B cell (primary cell): Measurements from ENCODE around the gene EMX2. TPM values are rescaled to one million over a fixed set of nuclear protein-coding genes. Genes with fewer than 3 reads are reported as not detected.

ENCODE experiments used
- ATAC-seq: fragments of 200-7000 bp; cut with Tn5 transposase; one replicate; pipeline ENCODE4 v1.10.0; 2021; ENCODE audit warnings: low read depth, mild to moderate bottlenecking, moderate number of reproducible peaks, moderate library complexity
- CTCF ChIA-PET: fragments of 350-600 bp; sonication (Branson Sonifier 250); formaldehyde crosslinking; loops from one replicate; lab custom pipeline; 2021; ENCODE audit warnings: antibody characterized with exemption, inconsistent platforms; lab: Charles Lee
- POLR2A ChIA-PET: fragments of 350-600 bp; sonication (Branson Sonifier 250); formaldehyde crosslinking; loops from one replicate; lab custom pipeline; 2021; ENCODE audit warnings: antibody characterized with exemption; lab: Charles Lee
- DNase-seq: peaks from one replicate; pipeline ENCODE4 v3.0.0; 2013
- H2AFZ ChIP-seq: 2 replicates; pipeline ENCODE4 v1.6.1; 2012; ENCODE audit warnings: mild to moderate bottlenecking, low read depth, low read length; ENCODE audit not compliant: insufficient read depth, poor library complexity, severe bottlenecking
- H3K27ac ChIP-seq, 2 donors: 1 replicate in 1 of 2; 2 replicates in 1 of 2; pipeline ENCODE4 v1.5.1; 2012 to 2013; ENCODE audit warnings: low read length in 2 of 2, mild to moderate bottlenecking in 2 of 2, moderate library complexity in 1 of 2
- H3K27me3 ChIP-seq, 4 experiments: fragments of 200-600 bp in 1 of 4; sonication (generic) in 1 of 4; replicated peaks in 1 of 4; 1 replicate in 2 of 4; 2 replicates in 2 of 4; pipeline versions ENCODE4 v1.6.1 to v1.7.0; 2013 to 2016; ENCODE audit warnings: low read length in 3 of 4, mild to moderate bottlenecking in 2 of 4, mixed read lengths in 1 of 4, moderate library complexity in 1 of 4; ENCODE audit not compliant: insufficient read depth in 4 of 4, control insufficient read depth in 3 of 4; ENCODE audit errors: control extremely low read depth in 1 of 4
- H3K36me3 ChIP-seq, 2 experiments: replicated peaks in 1 of 2; 1 replicate in 1 of 2; 2 replicates in 1 of 2; pipeline versions ENCODE4 v1.6.1 to v1.7.1; 2013; ENCODE audit warnings: low read length in 1 of 2; ENCODE audit not compliant: insufficient read depth in 2 of 2, control insufficient read depth in 1 of 2; ENCODE audit errors: control extremely low read depth in 1 of 2, extremely low read depth in 1 of 2
- H3K4me1 ChIP-seq, 2 donors: fragments of 200-600 bp in 1 of 2; sonication (generic) in 1 of 2; 1 replicate in 1 of 2; 2 replicates in 1 of 2; pipeline versions ENCODE4 v1.5.1 to v1.6.1; 2013 to 2017; ENCODE audit warnings: low read length in 2 of 2; ENCODE audit not compliant: control insufficient read depth in 2 of 2, insufficient read depth in 2 of 2
- H3K4me2 ChIP-seq: replicated peaks from 2 replicates; pipeline ENCODE3; 2012; ENCODE audit warnings: mild to moderate bottlenecking, low read depth, low read length; ENCODE audit not compliant: poor library complexity, severe bottlenecking
- H3K4me3 ChIP-seq, 5 experiments: fragments of 200-600 bp in 1 of 5; sonication (generic) in 1 of 5; 1 replicate in 3 of 5; 2 replicates in 2 of 5; pipeline versions ENCODE4 v1.5.1 to v1.7.0; 2011 to 2016; ENCODE audit warnings: low read length in 4 of 5, mild to moderate bottlenecking in 4 of 5, low read depth in 2 of 5, control low read depth in 1 of 5, moderate library complexity in 1 of 5; ENCODE audit not compliant: insufficient read depth in 1 of 5; ENCODE audit errors: control extremely low read depth in 1 of 5, extremely low read depth in 1 of 5
- H3K79me2 ChIP-seq: fragments of 200-600 bp; sonication (generic); one replicate; pipeline ENCODE4 v1.6.0; 2016; ENCODE audit warnings: low read length; ENCODE audit not compliant: control insufficient read depth, insufficient read depth
- H3K9ac ChIP-seq: fragments of 200-600 bp; sonication (generic); 2 replicates; pipeline ENCODE4 v1.6.1; 2017; ENCODE audit warnings: mild to moderate bottlenecking, low read length, moderate library complexity
- H3K9me3 ChIP-seq, 3 donors: one replicate each; pipeline versions ENCODE4 v1.6.1 to v1.7.1; 2013; ENCODE audit warnings: low read length in 2 of 3; ENCODE audit not compliant: control insufficient read depth in 2 of 3, insufficient read depth in 1 of 3; ENCODE audit errors: control extremely low read depth in 1 of 3
- H4K20me1 ChIP-seq: 2 replicates; pipeline ENCODE4 v1.6.0; 2012; ENCODE audit warnings: mild to moderate bottlenecking, low read length; ENCODE audit not compliant: insufficient read depth, control insufficient read depth, poor library complexity, severe bottlenecking
- H3K27ac Mint-ChIP-seq: one replicate; pipeline ENCODE4 v1.8.0; 2021; ENCODE audit warnings: mixed read lengths
- H3K27me3 Mint-ChIP-seq: one replicate; pipeline ENCODE4 v1.8.0; 2021; ENCODE audit warnings: mixed read lengths
- H3K4me1 Mint-ChIP-seq: one replicate; pipeline ENCODE4 v1.8.0; 2021; ENCODE audit warnings: mixed read lengths
- H3K4me3 Mint-ChIP-seq: one replicate; pipeline ENCODE4 v1.8.0; 2021; ENCODE audit warnings: mixed read lengths
- H3K9me3 Mint-ChIP-seq: one replicate; pipeline ENCODE4 v1.8.0; 2022; ENCODE audit warnings: mixed read lengths; ENCODE audit not compliant: insufficient read depth
- EZH2 ChIP-seq: IDR thresholded peaks from 2 replicates; pipeline ENCODE4 v1.6.1; 2012; ENCODE audit warnings: borderline replicate concordance, low read depth, mild to moderate bottlenecking, moderate library complexity, low read length; ENCODE audit not compliant: insufficient read depth, poor library complexity, severe bottlenecking
- WGBS: methylation state at CpG from one replicate; pipeline ENCODE4 v1.1.5; 2013; ENCODE audit warnings: missing lambda C conversion rate; ENCODE audit not compliant: insufficient coverage; 5-methylcytosine and 5-hydroxymethylcytosine counted together
- intact Hi-C: fragments of 100-400 bp; cut with micrococcal nuclease; formaldehyde crosslinking; loops from one replicate; pipeline ENCODE4 v1.10.0; 2022
- polyA plus RNA-seq: library from polyadenylated mRNA; depleted of rRNA; stranded (reverse); fragments of >200 nt; gene quantifications from 2 replicates; pipeline ENCODE4 v1.2.3, GENCODE V29; 2012
- total RNA-seq, 2 donors: library from RNA; stranded (reverse); fragments of 120-200 nt in 1 of 2; gene quantifications; 1 replicate in 1 of 2; 2 replicates in 1 of 2; pipeline versions ENCODE4 v1.2.3 to v1.2.4, GENCODE V29; 2013 to 2022
- TF ChIP-seq, protein P1 (sequence below): fragments of 200-600 bp; IDR thresholded peaks from one replicate; pipeline ENCODE4 v1.8.0; 2022; ENCODE audit warnings: antibody characterized with exemption, mild to moderate bottlenecking

Gene EMX2
- total and polyA plus RNA-seq, 2 donors (not counting 1 experiment from before 2014, with no cell fraction given): not detected

GRCh38 chr10:117509573-117509972 is 33.0 kb upstream of the EMX2 start:
- Histone ChIP-seq H3K27ac (no peak overlapping the region), H3K4me1 (no peaks in the 10 kb centered on the region), H3K9me3 (no peaks in the 10 kb centered on the region), H2AFZ (no peak overlapping the region), H3K4me3 (no peak overlapping the region), H4K20me1 (no peaks in the 10 kb centered on the region), H3K79me2 (no peaks in the 10 kb centered on the region), H3K36me3 (no peaks in the 10 kb centered on the region), H3K4me2 (no peak overlapping the region), H3K27me3 (peaks cover 0 to 9% (median 0%) of the 10 kb centered on the region in 4 experiments), H3K9ac (no peak overlapping the region)
- no peak for ATAC-seq
- Mint-ChIP-seq H3K27me3 (peaks cover 32% of the 10 kb centered on the region), H3K4me1 (no peaks in the 10 kb centered on the region), H3K9me3 (no peaks in the 10 kb centered on the region), H3K4me3 (no peak overlapping the region), H3K27ac (no peak overlapping the region)
- TF ChIP-seq, protein P1, sequence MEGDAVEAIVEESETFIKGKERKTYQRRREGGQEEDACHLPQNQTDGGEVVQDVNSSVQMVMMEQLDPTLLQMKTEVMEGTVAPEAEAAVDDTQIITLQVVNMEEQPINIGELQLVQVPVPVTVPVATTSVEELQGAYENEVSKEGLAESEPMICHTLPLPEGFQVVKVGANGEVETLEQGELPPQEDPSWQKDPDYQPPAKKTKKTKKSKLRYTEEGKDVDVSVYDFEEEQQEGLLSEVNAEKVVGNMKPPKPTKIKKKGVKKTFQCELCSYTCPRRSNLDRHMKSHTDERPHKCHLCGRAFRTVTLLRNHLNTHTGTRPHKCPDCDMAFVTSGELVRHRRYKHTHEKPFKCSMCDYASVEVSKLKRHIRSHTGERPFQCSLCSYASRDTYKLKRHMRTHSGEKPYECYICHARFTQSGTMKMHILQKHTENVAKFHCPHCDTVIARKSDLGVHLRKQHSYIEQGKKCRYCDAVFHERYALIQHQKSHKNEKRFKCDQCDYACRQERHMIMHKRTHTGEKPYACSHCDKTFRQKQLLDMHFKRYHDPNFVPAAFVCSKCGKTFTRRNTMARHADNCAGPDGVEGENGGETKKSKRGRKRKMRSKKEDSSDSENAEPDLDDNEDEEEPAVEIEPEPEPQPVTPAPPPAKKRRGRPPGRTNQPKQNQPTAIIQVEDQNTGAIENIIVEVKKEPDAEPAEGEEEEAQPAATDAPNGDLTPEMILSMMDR: no peak
- no peak for TF ChIP-seq EZH2
- WGBS: 83% methylated on average over 7 of the region's 7 CpGs
- ChIA-PET POLR2A (no interaction called here), CTCF (no interaction called here)
- DNase-seq: no peak
- intact Hi-C loops: no loop called here

- Mint-ChIP-seq H3K4me3 (no peak overlapping the region), H3K27me3 (peaks cover 28% of the 10 kb centered on the region), H3K4me1 (no peaks in the 10 kb centered on the region), H3K27ac (no peak overlapping the region), H3K9me3 (no peaks in the 10 kb centered on the region)
- H3K4me3 ChIP-seq: no peak overlapping the region
- ChIA-PET POLR2A (no interaction called here), CTCF (no interaction called here)
- no peak overlapping the region for H3K4me2 ChIP-seq
- H3K9ac ChIP-seq: no peak overlapping the region
- no peak for TF ChIP-seq EZH2
- TF ChIP-seq, protein P1: no peak
- intact Hi-C loops: no loop called here
- H3K9me3 ChIP-seq: no peaks in the 10 kb centered on the region
- H2AFZ ChIP-seq: no peak overlapping the region
- H3K4me1 ChIP-seq: no peaks in the 10 kb centered on the region
- H3K27ac ChIP-seq: no peak overlapping the region
- H4K20me1 ChIP-seq: no peaks in the 10 kb centered on the region
- ATAC-seq: no peak
- DNase-seq: no peak
- 60% methylated on average over 12 of the region's 17 CpGs for WGBS
- H3K79me2 ChIP-seq: no peaks in the 10 kb centered on the region
- H3K27me3 ChIP-seq: peaks cover 0 to 6% (median 0%) of the 10 kb centered on the region in 4 experiments
- H3K36me3 ChIP-seq: no peaks in the 10 kb centered on the region
These were observed 30.8 kb upstream of the EMX2 start for GRCh38 chr10:117511601-117512390.
